NCI-H146 (cell line): ENCODE results near the gene DDX42.
A peak's percentile ranks its signal among the peaks of the same experiment; 100 is the strongest.
"Not testable (repeated sequence)": the region's sequence is repeated elsewhere in the genome, so short reads cannot be mapped to it uniquely, and the experiment has no call there.

ENCODE experiments used
- DNase-seq: peaks from one replicate; lab custom pipeline; 2025; lab: John Stamatoyannopoulos, UW

DDX42 gene

DNA sequence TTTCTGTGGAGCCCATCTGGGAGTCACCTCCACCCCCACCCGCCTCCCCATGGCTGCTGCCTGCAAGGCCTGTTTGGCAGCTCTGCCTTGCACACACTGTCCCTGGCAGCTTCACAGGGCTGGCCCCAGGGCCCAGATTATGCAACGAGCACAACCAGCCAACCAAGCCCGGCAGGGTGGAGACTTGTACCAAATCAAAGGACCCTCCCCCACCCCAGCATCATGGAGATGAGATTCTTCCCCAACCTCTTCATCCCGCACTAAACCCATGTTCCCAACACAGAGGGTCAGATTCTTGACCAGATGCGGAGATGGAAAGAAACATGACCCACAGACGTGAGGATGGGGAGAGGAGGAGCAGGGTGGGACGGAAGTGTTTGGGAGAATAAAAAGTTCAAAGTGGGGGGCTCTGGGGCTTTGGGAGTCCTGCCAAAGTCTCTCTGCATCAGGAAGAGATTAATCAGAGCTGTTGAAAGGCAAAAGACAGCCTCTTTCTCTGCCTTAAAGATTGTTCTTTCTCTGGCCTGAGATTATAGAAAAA is 64.7 kb downstream of the DDX42 start:
- no peak for DNase-seq

DNA sequence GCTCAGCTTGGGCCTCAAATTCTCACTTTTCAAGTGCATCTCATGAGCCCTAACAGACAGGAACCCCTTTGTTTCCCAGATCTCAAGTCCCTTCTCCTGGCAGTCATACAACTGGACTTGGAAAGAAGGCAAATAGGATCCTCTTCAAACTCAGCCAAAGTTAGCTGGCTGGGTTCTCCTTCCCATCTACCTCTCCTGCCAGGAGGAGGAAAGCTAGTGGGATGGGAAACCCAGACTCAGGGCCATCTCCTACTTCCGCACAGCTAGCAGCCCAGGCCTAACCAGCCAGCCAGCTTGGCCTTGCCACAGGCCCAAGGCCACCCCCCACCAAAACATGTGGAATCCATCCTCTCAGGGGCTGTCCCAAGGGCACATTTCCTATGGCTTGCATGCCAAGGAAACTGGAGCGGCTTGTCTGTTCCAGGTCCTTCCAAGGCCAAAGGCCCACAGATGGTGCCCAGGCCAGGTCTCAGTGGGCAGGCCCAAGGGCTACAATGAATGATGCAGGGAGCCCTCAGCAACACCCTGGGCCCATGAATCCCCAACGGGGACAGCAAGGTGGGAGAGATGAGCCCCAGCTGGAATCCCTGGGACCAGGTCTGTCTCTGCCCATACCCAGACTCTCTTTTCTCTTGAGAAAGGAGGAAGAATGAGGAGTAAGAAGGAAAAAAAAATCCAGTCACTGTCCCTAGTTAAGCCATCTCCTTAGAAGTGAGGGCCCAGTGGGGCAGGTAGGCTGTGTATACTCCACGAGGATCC is 66.8 kb downstream of the DDX42 start:
- no peak for DNase-seq

DNA sequence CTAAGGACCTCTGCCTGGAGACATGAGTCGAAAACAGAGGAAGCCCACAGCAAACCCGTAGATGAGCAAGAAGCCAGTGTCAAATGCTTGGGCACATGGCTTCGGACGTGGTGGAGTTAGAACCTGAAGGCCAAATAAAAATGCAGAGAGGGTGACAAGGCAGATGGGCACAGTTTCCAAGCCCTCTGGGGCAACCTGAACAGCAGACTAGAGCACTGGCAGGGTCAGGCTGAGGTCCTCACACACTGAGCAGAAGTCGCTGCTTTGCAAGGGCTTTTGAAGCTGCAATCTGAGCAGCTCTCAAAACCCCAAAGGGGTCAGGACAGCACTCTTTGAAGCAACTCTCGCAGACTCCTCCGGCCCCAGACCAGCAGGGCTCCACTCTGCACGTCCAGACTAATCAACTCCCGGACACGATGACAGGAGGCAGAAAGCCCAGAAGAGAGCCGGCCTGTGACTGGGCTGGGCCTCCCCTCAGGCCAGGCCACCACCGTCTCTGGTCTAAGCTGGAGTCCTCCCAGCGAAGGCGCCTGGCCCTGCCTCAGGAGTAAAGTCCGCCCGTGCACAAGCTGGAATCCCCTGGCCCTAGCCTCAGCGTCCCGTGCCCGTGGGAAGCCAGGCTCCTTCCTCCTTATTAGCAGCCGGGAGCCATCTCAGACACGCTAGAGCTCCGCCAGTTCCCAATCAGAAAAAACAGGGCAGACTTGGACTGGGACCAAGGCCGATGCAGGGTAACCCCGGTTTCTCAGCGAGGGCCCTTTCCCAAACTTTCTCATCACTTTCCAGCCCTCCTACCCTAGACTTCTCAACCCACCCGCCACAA is 67.6 kb downstream of the DDX42 start:
- DNase-seq: peak; percentile 33

DNA sequence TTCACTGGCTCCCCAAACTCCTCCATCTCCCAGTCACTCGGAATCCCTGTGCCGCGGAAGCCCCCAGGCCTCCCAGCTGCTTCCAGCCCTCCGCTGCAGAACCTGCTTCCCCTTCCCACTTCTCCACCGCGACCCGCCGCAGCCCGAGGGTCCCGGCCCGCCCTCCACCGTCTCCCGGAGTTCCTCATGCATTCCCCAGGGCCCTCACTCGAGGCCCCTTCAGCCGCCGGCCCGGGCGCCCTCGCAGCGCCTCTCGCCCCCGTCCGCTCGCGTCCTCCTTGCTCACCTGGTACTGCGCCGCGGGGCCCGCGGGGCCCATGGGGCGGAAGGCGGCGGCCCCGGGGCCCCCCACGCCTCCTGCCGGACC is 68.2 kb downstream of the DDX42 start:
- DNase-seq: peak; percentile 64

DNA sequence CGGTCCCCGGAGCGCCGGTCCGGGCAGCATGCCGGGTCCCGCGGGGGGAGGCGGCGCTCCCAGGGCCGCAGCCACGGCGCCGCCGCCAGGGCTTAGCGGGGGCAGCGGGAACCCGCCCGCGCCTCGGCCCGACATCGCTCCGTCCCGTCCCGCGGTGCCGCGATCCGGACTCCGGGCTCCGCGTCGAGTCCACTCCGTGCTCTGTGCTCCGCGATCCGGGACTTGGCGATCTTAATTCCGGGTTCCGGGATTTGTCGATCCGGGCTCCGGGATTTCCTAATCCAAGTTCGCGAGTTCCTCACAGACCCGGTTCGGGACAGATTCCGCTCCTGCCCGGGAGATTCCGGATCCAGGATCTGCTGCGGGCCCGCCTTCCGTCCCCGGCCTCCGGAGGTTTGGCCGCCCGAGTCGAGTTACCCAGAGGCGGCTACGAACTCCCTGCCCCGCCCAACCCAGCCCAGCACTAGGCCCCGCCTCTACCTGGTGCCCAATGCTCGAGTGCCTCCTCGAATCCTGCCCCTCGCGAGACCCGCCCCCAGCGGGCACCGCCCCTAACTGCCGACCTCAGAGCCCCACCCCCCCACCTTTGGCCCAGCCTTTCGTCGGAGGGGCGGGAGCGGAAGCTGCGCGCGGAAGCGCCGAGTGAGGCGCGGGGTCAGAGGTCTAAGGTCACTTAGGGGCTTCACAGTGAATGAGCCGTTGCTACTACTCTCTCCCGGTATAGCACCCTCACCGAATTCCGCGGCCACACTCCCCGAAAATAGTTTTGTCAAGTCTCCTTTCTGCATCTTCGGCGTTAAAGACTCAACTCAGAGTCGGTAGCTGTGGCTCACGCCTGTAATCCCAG is 68.8 kb downstream of the DDX42 start, which contains the start of gene SMARCD2:
Gene SMARCD2 (minus strand): TSS at position 146 of the 847 bp plus-strand sequence. CDS start 11 bp downstream, at position 135.
- peak; percentile 98 for DNase-seq

DNA sequence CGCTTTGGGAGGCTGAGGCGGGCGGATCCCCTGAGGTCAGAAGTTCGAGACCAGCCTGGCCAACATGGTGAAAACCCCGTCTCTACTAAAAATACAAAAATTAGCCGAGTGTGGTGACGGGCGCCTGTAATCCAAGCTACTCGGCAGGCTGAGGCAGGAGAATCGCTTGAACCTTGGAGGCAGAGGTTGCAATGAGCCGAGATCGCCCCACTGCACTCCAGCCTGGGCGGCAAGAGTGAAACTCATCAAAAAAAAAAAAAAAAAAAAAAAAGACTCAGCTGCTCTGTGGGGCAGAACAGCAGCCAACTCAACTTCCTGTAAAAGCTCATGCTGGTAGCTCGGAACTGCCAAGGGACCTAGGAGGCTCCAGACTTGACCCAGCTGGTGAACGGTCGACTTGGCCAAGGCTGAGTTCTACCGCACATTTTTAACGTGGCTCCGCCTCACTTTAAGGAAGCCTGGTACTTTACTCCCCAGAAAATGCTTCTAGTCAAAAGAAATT is 69.5 kb downstream of the DDX42 start:
- DNase-seq: peak; percentile 27

DNA sequence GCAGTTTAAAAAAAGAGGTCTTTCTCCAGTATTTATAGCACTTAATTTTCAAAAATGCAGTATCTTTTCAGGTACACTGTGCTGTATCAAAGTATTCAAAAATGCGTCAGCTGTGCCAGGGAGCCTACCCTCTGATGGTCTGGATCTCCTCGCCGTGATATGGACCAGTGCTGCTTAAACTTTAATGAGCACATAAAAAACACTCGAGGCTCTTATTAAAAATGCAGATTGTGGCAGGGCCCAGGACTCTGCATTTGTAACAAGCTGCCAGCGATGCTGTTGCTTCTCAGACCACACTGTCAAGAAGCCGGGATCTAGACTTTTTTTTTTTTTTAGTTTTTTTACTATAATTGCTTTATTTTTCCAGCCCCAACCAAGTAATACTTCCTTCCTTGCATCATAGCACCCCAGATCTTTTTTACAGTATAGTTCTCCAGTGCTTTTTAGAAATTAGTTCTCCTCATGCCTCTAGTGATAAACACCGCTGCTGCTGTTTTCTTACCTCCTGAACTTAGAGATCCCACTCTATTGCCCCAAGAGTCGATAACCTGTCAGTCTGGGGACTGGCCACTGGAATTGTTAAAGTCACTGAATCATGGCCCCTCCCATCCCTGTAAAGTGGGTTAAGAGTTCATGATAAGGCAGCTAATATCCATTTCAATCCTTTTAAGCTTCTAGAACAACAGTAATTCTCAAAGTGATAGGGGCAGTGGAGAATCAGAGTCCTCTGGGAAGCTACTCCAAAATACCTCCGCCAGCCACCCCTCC is 70.1 kb downstream of the DDX42 start:
- DNase-seq: no peak

DNA sequence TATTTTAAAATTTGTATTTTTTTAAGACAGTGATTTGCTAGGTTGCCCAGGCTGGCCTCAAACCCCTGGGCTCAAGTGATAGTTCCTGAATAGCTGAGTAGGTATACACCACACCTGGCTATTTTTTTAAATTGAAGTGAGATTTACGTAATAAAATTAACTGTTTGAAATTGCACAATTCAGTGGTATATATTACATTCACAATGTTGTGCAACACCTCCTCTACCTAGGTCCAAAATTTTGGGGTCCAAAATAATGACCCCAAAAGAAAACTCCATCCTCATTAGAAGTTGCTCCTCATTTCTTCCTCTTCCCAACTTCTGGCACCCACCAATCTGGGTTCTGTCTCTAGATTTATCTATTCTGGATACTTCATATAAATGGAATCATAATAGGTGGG is 71.5 kb downstream of the DDX42 start:
- DNase-seq: no peak

DNA sequence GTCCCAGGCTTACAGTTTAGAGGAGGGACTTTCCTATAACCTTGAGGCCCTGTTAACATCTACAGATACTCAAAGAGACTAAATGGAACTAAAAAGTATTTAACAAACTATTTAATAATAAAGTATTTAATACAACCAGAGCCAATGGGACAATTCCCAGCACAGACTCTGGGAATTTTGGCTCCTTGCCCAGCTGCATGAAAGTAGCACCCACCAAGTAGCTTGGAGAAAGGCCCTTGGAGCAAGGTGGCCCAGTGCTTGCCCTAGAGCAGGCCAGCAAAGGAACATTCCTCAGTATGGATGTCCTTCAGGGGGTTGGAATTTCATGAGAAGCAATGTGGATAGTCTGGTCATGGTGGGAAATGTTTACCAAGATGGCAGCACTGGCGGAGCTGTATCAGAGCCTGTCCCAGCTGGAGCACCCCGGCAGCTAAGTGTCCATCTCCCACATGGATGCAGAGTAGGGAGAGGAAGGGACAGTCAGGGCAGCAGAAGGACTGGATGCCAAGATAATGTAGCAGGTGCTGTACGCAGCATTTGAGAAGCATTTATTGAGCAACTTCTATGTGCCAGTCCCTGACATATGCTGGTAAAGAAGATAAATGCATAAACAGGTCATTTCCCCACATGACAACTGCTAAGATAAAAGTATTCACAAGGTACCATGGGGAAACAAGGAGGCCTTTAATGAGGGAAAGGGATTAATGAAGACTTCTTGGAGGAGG is 73.7 kb downstream of the DDX42 start:
- DNase-seq: no peak

DNA sequence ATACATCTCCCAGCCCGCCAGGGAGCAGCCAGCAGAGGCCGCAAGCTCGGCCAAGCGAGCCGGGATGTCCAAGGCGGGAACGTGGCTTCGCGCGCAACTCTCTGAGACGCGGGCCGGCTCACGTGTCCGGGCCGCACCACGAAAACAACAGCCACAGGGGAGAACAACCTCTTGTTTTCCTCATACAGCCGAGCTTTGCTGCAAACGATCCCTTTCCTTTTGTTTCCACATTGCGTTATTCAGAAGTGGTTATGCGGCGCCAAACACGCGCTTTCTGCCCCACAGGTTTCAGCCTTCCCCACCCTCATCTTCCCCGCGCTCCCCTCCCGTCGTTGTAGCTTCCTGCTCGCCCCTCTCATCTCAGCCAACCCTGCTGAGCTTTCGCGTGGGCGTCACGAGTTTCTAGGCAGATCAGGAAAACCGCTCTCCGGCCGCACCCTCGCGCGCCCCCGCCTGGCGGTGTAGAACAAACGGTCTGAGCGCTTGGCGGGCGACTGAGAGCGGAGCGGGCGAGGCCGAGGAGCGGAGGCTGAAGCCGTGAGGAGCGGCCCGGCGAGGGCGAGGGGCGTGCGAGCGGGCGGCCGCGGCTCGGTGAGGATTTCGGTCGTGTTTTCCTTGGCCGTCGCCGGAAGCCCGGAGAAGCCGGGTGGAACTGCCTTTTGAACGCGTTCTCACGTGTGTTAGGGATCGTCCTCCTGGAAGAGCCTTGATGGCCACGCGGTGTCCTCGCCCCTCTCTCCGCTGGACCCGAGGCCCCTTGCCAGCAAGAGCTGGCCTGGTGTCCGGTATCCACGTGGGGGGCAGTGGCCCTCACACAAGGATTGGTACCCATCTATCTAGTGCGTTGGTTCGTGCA is 75.1 kb downstream of the DDX42 start:
- no peak for DNase-seq

DNA sequence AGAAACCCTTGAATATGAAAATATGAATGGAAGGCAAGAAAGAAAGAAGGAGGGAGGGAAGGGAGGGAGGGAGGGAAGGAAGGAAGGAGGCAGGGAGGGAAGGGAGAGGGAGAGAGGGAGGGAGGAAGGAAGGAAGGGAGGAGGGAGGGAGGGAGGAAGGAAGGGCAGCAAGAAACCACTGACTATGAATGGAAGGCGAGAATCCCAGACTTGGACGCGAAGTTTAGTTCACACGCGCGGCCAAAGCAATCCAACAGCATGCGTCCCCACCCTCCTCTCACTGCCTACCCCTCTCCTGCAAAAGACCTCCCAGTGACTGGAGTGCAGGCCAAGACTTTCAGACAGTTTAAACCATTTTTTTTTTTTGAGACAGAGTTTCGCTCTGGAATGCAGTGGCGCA is 76.4 kb downstream of the DDX42 start:
- no peak for DNase-seq

DNA sequence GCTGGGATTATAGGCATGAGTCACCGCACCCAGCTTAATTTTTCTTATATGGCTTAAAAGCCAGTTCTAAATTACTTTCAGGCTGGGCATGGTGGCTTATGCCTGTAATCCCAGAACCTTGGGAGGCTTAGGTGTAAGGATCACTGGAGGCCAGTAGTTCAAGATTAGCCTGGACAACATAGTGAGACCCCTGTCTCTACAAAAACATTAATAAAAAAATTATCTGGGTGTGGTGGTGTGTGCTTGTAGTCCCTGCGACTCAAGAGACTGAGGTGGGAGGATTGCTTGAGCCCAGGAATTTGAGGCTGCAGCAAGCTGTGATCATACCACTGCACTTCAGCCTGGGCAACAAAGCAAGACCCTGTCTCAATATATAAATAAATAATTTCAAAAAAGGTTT is 79.3 kb downstream of the DDX42 start:
- DNase-seq: no peak

DNA sequence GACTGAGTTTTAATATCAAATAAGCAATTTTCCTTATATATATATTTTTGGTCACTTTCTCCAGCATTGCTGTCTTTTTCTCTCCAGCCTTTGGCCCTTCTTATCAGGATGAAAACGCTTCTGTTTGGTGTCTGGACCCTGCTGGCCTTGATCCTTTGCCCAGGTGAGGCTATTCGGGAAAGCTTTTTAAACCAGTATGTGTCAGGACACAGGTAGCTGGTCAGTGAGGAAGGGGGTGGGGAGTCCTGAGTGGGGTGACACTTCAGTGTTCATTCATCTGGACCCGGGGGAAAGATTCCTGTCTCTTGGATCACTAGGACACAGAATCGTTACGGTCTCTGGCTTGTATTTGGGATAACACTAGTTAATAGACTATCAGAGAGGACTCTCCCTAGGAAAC is 80.7 kb downstream of the DDX42 start:
- DNase-seq: no peak

DNA sequence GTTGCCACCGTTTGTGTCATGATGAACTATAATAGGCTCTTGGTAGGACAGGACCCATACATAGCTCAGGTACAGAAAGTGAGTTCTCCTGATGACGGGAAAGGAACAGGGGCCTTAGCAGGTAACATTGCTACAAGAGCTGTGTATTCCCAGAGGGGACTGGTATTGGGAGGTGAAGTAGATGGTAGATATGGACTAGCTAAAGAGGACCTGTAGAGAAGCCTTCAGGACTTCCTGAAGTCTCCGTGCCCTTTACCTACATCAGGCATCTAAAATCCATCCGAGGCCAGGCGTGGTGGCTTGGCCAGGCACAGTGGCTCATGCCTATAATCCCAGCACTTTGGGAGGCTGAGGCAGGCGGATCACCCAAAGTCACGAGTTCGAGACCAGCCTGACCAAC is 81.2 kb downstream of the DDX42 start:
- DNase-seq: no peak

DNA sequence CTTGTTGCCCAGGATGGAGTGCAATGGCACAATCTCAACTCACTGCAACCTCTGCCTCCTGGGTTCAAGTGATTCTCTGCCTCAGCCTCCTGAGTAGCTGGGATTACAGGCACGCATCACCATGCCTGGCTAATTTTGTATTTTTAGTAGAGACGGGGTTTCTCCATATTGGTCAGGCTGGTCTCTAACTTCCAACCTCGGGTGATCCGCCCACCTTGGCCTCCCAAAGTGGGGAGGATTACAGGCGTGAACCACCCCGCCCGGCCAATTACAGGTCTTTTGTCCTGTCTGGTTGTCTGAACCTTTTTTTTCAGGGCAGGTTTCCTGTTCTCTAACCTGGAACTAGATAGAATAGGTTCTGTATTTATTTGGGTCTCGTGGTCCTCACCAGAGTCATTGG is 82.5 kb downstream of the DDX42 start:
- DNase-seq: not testable (repeated sequence)

DNA sequence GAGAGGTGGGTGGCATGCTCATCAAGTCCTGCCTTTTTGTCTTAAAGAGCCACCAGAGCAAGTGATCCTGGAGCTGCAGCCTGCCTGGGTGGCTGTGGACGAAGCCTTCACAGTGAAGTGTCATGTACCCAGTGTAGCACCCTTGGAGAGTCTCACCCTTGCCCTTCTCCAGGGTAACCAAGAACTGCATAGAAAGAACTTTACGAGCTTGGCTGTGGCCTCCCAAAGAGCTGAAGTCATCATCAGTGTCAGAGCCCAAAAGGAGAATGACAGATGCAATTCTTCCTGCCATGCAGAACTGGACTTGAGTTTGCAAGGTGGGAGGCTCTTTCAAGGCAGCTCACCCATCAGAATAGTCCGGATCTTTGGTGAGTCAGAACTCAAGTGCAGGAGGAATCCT is 85.3 kb downstream of the DDX42 start:
- no peak for DNase-seq

DNA sequence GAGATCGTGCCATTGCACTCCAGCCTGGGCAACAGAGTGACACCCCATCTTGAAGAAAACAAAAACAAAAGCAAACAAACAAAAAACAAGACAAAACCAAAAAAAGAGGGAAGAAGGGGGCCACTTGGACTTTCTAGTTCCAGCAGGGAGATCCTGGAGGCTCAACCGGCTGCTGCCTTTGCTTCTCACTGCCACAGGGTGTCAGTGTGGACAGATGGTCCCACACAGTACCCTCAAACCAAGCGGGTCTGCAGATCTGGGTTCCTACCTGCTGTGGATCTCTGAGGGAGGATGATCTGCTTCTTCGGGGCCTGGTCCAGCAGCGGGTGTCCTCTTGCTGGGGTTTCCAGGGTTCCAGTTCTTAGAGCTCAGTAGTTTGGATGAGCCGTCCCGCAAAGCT is 92.7 kb downstream of the DDX42 start:
- DNase-seq: not testable (repeated sequence)
